Ovary (tissue), 3 donors: ENCODE data around the gene IGDCC3.

Experiments used
- CTCF ChIP-seq, 3 donors: fragments of 450-650 bp in 2 of 3; fragments of 200-600 bp in 1 of 3; IDR thresholded peaks; one replicate each; pipeline versions ENCODE4 v1.5.1 to v1.8.0; 2016 to 2022; ENCODE audit warnings: antibody characterized with exemption in 3 of 3, mild to moderate bottlenecking in 1 of 3
- EP300 ChIP-seq: sonication (generic); formaldehyde crosslinking; IDR thresholded peaks from one replicate; pipeline ENCODE4 v1.6.1; 2017; ENCODE audit warnings: antibody characterized with exemption
- POLR2A ChIP-seq: fragments of 450-650 bp; IDR thresholded peaks from one replicate; pipeline ENCODE4 v1.6.1; 2017; ENCODE audit warnings: antibody characterized with exemption, mild to moderate bottlenecking, moderate library complexity
- donor health status: DM: no; HTN: no; CAD: no.

DNA sequence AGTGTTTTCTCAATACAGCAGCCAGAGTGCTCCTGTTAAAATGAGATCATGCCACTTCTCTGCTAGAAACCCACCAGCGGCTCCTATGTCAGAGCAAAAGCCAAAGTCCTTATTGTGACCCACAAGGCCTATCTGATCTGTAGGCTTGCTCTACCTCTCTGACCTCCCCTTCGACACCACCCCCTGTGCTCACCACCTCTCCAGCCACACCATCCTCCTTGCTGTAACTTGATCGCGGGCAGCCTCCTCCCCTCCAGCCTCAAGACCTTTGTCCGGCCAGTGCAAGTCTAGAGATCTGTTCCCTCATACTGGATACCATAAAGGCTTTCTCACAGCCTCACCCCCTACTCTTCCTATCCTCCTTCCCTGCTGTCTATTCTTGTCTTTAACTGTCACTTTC lies 46.9 kb upstream of the IGDCC3 start:
- TF ChIP-seq CTCF (IDR thresholded peaks at IDR 0.05) (no peak), EP300 (no peak), POLR2A (no peak)
